ENCODE measurements around the gene URAD.

GRCh38 chr13:28037399-28037798, 48.9 kb upstream of the URAD start:
- TF ChIP-seq CTCF (IDR thresholded peaks at IDR 0.05; ENCODE audit: low read length), result no peak
- no peak for TF ChIP-seq EZH2phosphoT487 (IDR thresholded peaks at IDR 0.05; ENCODE audit: low read length)
- no peak for TF ChIP-seq EZH2 (optimal IDR thresholded peaks at IDR 0.05; ENCODE audit: low read depth, low read length)
